Stimulated activated CD4-positive, alpha-beta T cell treated with anti-CD3 and anti-CD28 coated beads, Interleukin-2, amount 100 ng/mL, for 4 hours (primary cell): Measurements from ENCODE around the gene PYHIN1.

Experiments
- DNase-seq: peaks from one replicate; pipeline ENCODE4 v3.0.0-alpha.2; 2020; ENCODE audit warnings: low read depth

The PYHIN1 gene

DNA sequence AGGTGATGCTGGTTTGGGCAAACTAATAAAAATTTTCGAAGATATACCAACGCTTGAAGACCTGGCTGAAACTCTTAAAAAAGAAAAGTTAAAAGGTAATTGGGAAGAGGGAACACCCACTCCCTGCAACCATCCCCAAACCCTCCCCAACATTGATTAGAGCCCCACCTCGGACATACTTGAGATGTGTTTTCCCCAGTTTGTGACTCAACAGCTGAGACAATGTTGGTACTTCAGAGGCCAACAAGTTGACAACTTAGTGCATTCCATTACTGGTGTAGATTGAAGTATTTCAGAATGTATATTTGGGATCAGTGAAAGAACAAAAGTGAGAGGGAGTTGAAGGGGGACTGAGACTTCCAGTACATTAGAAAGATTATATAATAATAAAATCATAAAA lies 83.5 kb downstream of the PYHIN1 start:
- no peak for DNase-seq

DNA sequence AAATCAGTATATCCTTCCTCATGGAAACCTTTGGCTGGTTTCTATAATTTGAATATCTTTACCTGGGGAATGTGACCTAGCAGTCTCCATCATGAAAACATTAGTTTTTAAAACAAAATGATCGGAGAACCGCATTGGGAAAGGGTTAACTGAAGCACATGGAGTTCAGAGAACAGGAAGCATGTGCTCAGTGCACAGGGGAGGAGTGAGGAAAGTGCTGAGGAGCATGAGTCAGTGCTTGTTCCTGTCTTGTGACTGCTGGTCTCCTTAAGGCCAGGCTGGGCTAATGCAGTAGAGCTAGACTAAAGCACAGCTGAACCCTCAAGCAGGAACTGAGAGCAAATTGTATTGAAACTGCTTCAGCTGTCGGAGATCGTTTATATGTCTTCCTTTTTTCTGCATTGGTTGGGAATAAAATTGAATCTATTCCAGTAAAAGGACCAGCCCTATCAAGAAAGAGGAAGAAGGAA lies 84.1 kb downstream of the PYHIN1 start:
- peak; percentile 72 for DNase-seq

- no peak for DNase-seq
Measured at GRCh38 chr1:159023723-159024122, 92.4 kb downstream of the PYHIN1 start.

DNA sequence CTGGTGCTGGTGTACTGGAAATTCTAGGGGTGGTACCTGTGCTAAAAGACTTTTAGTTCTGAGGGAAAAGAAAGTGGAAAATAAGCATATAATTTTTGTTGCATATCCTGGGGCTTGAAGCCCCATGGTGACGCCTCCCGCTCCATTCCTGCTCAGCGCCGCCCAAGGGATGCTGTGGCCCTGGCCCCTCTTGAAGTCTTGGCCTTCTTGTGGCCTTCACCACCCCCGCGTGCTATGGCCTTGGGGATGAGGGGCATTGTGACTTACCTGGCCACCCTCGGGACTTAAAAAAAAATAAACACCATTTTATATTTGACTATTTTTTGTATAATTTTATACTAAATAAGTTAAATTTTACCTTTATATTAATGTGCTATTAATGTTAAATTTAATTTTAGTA lies 93.7 kb downstream of the PYHIN1 start:
- no peak for DNase-seq
